HG02884 (cell line): ENCODE measurements around the gene PEX14.

ENCODE experiments used
- ATAC-seq: cut with Tn5 transposase; IDR thresholded peaks from one replicate; pipeline ENCODE4 v1.9.1; 2021; ENCODE audit warnings: mild to moderate bottlenecking, moderate library complexity; ENCODE audit not compliant: unreplicated experiment

Gene PEX14

DNA sequence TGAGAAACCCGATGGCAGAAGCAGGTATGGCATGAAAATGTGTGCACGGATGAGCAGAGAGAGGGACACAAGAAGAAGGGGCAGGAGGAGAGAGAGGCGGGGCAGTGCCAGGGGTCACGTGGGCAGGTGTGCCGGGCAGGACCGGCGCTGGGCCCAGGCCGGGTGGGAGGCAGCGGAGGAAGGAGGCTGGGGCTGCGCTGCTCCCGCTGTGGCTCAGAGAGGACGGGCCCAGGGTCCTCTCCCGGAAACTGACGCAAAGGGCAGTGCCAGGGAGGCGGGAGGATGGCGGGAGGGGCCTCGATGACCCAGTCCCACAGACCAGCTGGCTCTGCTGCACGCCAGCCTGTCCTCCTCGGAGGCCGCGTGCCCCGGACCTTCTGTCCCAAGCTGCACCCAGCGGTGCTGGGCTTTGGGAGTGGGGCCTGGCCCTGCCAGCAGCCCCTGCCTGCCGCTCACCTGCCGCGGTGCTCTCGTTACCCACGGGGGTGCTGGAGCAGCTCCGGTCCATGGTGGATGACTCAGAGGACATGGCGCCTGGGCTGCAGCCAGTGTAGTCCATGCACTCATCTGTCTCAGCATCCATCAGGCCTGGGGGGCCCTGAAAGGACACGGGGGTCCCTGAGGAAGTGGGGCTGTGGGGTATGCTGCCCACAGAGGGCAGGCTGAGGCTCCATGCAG, 167.8 kb downstream of the PEX14 start:
- ATAC-seq = no peak

GRCh38 chr1:10643607-10644306, 169.0 kb downstream of the PEX14 start:
- no peak for ATAC-seq

DNA sequence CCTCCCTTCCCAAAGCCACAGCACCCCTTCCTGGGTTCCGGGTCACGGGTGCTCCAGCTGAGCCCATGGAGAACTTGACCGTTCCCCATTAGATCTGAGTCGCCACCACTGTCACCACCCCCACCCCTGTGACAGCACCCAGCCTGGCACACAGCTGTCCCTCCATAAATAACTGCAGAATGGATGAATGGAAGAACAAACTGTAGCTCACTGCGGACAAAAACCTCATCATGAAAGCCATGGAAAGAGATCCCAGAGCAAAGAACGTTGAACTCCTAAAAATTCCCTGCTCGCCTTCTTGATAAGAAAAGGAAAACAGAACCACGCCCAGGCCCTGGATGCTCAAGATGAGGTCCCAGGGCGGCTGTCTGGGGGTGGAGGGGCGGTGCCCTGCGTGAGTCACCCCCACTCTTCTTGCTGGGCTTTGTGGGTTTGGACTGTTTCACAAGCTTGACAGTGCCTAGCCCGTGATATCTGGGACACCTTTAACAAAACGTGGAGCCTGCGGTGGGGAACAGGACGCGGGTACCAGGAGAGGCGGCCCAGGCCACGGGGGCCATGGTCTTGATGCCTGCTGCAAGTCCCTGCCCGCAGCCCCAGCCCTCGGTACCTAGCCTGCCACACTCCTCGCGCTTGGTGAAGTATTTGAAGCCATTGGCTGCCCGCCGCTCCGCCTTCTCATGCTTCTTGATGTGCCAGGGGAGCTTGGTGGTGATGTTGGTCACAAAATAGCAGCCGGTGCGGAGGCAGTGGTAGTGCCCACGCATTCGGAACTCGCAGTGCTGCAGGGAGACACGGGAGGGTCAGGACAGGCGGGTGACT, 169.8 kb downstream of the PEX14 start:
- no peak for ATAC-seq

DNA sequence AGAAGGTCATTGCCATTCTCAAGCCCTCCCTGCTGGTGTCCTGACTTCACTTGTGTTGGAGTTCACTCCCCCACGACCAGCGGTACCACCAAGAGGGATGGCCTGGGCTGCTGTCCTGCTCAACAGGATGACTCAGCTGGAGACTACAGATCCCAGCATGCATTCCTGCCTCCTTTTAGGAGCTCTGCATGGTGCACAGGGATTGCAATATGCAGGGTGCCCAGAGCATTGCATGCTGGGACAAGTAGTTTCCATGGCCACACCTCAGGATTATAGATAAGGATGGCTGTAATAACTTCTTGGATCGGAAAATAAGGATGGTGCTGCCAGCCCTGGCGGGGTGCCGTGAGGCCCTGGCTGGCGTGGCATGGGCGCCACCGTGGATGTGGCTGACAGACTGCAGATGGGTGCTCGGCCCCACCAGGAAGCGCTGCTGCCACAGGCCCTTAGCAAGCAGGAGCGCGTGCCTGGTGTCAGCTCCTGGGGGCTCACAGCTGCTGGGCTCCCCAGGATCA, 171.7 kb downstream of the PEX14 start:
- ATAC-seq = no peak

GRCh38 chr1:10647414-10648170, 172.8 kb downstream of the PEX14 start:
- no peak for ATAC-seq

- ATAC-seq = no peak
These were observed 174.2 kb downstream of the PEX14 start for GRCh38 chr1:10648689-10649516.

DNA sequence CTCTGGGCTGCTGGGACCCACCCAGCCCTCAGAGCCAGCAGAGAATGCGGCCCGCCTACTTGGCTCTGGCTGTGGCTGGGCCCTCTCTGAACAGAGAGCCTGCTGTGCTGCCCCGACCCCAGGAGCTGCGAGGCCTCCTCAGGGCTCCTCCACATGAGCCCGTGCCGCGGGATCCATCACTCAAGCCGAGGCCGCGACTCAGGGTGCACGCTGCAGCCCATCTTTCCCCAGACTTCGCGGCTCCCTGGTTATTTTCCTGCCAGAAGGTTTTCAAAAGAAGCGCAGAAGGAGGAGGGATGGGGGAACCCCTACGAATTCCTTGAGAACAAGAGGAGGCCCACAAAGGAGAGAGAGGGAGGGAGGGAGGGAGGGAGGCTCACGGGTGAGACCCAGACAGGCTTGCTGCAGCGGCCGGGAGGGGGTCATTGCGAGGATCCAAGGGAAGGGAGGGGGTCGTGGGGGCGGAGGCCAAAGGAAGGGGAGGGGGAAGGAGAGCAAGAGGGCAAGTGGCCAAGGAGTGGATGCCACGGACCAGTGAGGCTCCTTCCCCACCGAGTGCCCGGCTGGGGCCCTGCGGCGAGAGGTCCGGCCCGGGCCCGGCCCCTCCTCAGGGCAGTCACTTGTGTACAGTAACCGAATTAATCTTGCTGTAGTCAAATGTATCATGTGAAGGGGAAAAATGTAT, 174.9 kb downstream of the PEX14 start:
- ATAC-seq = no peak

DNA sequence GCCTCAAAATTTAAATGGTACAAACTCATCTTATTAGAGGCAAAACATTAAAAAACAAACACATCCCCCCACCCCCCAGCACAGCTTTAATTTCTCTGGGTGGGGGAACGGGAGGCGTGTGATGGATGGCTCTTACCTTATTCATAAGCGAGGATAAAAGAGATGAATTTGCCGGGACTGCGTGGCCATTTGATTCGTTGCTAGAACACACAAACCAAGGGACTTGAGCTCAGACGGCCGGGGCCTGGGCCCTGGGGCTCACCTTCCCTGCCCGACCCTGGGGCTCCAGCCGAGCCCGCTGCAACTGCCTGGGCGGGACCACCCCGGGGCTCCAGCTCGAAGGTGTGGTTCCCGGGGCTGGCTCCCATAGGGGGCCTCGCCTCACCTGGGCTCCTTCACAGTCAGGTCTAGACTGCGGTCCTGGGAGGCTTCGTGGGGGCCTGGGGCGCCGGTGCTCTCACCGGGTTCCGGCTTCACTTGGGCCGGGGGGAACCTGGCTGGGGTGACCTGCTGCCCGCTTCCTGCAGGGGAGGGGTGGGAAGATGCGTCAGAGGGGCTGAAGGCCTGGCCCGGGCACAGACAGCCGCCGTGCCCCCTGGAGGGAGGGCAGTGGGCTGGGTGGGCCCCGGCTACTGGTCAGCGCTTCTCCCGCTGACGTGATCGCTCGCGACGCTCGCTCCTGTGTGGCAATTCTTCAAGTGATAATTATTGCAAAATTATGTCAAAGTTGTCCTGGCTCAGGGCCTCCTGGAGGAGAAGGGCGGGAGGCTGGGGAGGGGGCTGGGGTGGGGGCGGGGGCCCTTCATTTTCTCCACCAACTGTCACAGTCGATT, 176.0 kb downstream of the PEX14 start:
- no peak for ATAC-seq

DNA sequence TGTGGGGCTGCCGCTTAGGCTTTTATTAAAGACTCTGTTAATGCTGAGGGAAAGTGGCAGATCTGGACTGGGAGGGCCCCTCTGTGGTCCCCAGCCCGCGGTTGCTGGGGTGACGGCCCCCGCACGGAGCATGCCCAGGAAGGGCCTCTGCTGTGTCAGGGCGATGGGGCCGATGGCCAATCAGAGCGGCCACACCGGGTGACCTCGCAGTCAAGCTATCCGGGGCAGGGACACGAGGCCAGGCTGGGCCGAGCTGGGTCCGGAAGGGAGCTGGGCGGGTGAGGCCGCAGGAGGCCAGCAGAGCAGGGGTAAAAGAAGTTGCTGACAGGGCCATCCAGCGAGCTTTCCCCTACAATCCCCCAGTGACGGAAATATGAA, 176.6 kb downstream of the PEX14 start:
- ATAC-seq = no peak

- ATAC-seq = no peak
These were observed 177.0 kb downstream of the PEX14 start for GRCh38 chr1:10651793-10652192.

DNA sequence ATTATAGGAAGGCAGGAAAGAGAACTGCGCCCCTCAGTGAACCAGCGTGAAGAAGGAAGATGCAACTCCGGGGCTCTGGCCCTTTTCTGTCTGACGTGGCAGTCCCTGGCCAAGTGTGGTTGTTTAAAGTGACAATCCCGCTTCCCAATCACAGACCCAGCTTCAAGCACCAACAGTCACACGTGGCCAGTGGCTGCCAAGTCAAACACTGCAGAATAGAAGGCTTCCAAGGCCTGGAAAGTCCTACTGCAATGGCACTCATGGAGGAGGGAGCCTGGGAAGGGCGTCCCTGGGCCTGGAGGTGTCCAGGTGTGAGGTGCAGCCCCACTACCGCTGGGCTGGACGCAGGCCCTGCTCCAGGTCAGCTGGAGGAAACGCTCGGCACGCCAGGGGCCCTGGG, 177.9 kb downstream of the PEX14 start:
- no peak for ATAC-seq

DNA sequence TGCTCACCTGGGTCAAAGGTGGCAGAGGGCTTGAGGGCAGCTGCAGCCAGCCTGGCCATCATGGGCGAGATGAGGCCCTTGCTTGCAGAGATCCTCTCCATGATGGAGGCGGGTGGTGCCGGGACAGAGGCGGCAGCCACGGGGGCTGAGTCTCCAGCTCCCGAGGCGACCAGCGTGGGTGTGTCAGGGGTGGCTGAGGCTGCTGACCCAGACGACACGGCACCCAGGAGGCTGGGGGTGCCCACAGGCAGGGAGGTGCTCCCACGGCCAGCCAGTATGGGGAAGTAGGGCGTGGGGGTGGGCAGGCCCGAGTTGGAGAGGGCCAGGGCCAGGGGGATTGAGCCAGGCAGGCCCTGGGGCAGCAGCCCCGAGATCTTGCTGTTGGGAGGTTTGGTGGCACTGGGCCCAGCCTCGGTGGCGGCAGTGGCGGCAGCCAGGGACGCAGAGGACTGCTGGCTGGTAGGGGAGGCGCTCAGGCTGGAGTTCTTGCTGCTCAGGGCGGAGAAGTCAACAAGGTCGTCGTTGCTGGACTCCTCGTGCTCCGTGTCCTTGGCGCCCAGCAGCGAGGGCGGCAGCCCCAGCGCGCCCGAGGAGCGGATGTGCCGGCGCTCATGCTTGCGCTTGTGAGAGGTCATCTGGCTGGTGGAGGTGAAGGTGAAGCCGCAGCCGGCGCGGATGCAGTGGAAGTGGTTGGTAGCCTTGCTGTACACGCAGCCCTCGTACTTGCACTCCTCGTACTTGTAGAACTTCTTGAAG, 178.8 kb downstream of the PEX14 start:
- no peak for ATAC-seq

DNA sequence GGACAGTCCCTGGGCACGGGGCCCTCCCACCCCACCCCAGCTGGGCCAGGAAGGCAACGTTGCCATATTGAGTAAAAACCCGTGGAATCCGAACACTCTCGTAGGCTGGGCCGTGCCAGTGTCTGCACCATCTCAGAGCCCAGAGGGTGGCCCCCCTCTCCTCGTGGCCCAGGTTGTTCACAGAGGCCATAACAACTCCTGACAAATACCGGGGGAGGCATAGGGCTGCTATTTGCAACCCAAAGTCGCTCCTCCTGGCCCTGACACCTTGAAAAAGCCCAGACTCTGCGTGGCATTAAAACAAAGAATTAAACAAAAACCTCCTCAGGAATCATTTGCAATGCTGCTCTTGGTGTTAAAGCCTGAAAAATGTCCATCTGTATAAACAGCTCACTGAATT, 180.3 kb downstream of the PEX14 start:
- no peak for ATAC-seq

DNA sequence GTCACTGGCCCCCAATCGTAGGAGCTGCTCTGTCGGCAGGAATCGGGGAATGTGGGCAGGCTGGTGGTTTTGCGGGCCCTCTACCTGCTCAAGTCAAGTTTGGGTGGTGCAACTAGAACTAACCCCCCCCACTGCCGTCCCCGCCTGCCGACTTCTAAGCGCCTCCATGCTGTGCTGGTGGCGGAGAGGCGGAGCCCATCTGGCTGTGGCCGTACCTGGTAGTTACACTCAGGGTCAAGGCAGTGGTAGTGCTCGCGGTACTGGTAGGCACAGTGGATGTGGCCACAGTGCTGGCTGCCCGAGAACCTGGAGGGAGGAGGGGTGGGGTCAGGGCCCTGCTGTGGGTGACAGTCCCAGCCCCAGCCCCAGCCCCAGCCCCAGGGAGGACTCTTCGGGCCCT, 181.7 kb downstream of the PEX14 start:
- ATAC-seq = no peak

DNA sequence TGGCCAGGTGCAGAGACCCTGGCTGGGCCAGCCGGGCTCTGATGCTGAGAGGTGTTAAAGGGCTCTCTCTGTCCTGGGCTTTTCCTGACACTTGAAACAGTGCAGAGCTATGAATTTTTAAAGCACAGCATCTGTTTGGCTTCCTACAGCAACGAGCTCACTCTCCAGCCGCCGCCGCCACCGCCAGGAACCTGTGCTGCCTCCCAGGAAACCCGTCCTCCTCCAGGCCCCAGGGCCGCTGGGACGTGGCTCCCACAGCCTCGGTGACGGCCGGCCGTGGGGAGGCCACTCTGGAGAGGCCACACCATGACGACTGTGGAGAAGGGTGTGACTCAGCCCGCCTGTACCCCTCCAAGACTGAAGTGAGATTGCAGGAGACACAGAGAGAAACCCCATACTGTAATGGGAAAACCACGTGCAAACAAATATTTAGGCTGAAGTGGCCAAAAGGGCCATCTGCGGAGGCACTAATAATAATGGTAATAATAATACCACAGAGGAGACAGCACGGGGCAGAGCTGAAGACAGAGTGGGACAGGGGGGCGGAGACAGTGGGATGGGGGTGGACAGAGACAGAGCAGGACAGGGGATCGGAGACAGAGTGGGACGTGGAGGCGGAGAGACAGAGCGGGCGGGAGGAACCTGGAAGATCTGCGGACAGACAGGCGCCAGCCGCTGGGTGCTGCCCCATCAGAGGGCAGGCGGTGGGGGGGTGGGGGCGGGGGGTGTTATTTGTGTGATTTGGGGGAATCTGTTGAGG, 182.5 kb downstream of the PEX14 start:
- ATAC-seq = no peak

GRCh38 chr1:10658396-10659066, 183.8 kb downstream of the PEX14 start:
- no peak for ATAC-seq

GRCh38 chr1:10659218-10659617, 184.5 kb downstream of the PEX14 start:
- ATAC-seq = no peak
